ENCODE data around the gene GIPC2. TPM values are rescaled to one million over a fixed set of nuclear protein-coding genes. Genes with fewer than 3 reads are reported as not detected.

GIPC2 gene
- total RNA-seq, 6 donors from 2014 or later = 0.33 to 4.1 (median 1.8) TPM

- Histone ChIP-seq H3K4me1 (no peaks in the 10 kb centered on the region), H3K27ac (no peak overlapping the region), H3K36me3 (no peaks in the 10 kb centered on the region), H3K9me3 (no peaks in the 10 kb centered on the region), H3K4me3 (no peak overlapping the region), H3K27me3 (no peaks in the 10 kb centered on the region)
- 90 to 95% methylated on average over 3 of the region's 3 CpGs for whole genome bisulfite sequencing, 2 donors
- DNase-seq (no peak), ATAC-seq (ENCODE audit: low FRiP score in 2 of 2) (no peak)
- no peak for TF ChIP-seq EP300 (IDR thresholded peaks at IDR 0.05)
- no peak for TF ChIP-seq POLR2AphosphoS5 (IDR thresholded peaks at IDR 0.05)
- no peak for TF ChIP-seq POLR2A (IDR thresholded peaks at IDR 0.05)
- TF ChIP-seq CTCF (IDR thresholded peaks at IDR 0.05) = no peak
Observed at GRCh38 chr1:78171736-78172590, 126.2 kb downstream of the GIPC2 start.

- ATAC-seq (ENCODE audit: low FRiP score in 2 of 2) (peak in 1 of 2 donors; percentile 56), DNase-seq (no peak)
- H3K4me1 ChIP-seq = no peaks in the 10 kb centered on the region
- 69 to 80% methylated on average over 3 of the region's 3 CpGs for WGBS, 2 donors
- no peak overlapping the region for H3K27ac ChIP-seq
- H3K9me3 ChIP-seq = no peaks in the 10 kb centered on the region
- H3K27me3 ChIP-seq = no peaks in the 10 kb centered on the region
- H3K4me3 ChIP-seq = no peak overlapping the region
- H3K36me3 ChIP-seq = no peaks in the 10 kb centered on the region
- no peak for TF ChIP-seq POLR2AphosphoS5 (IDR thresholded peaks at IDR 0.05)
- no peak for TF ChIP-seq EP300 (IDR thresholded peaks at IDR 0.05)
- no peak for TF ChIP-seq POLR2A (IDR thresholded peaks at IDR 0.05)
- TF ChIP-seq CTCF (IDR thresholded peaks at IDR 0.05) = no peak
Observed at GRCh38 chr1:78176448-78176847, 130.7 kb downstream of the GIPC2 start.

GRCh38 chr1:78177708-78178270, 132.0 kb downstream of the GIPC2 start:
- H3K4me1 ChIP-seq = no peaks in the 10 kb centered on the region
- H3K27me3 ChIP-seq = no peaks in the 10 kb centered on the region
- TF ChIP-seq CTCF (IDR thresholded peaks at IDR 0.05) (no peak), POLR2AphosphoS5 (IDR thresholded peaks at IDR 0.05) (no peak), EP300 (IDR thresholded peaks at IDR 0.05) (no peak), POLR2A (IDR thresholded peaks at IDR 0.05) (no peak)
- no peaks in the 10 kb centered on the region for H3K9me3 ChIP-seq
- no peak overlapping the region for H3K4me3 ChIP-seq
- H3K27ac ChIP-seq = no peak overlapping the region
- WGBS, 2 donors = 71 to 72% methylated on average over 3 of the region's 3 CpGs
- DNase-seq = no peak
- ATAC-seq (ENCODE audit: low FRiP score in 2 of 2) = no peak
- no peaks in the 10 kb centered on the region for H3K36me3 ChIP-seq

- ATAC-seq (ENCODE audit: low FRiP score in 2 of 2) (no peak), DNase-seq (no peak)
- Histone ChIP-seq H3K4me1 (no peaks in the 10 kb centered on the region), H3K27ac (no peak overlapping the region), H3K27me3 (no peaks in the 10 kb centered on the region), H3K4me3 (no peak overlapping the region), H3K36me3 (no peaks in the 10 kb centered on the region), H3K9me3 (no peaks in the 10 kb centered on the region)
- TF ChIP-seq POLR2AphosphoS5 (IDR thresholded peaks at IDR 0.05) (no peak), POLR2A (IDR thresholded peaks at IDR 0.05) (no peak), EP300 (IDR thresholded peaks at IDR 0.05) (no peak), CTCF (IDR thresholded peaks at IDR 0.05) (no peak)
- WGBS, 2 donors = 86 to 95% methylated on average over 3 to 4 of the region's 4 CpGs
Observed at GRCh38 chr1:78178816-78179215, 133.1 kb downstream of the GIPC2 start.
